OCI-LY3 (cell line): ENCODE data around the gene MB21D2.

Source experiments
- H2AFZ ChIP-seq: fragments of 200-600, 300-600 bp; shearing (Covaris generic); 2 replicates; pipeline ENCODE4 v1.6.0; 2014; ENCODE audit warnings: antibody characterized with exemption, low read depth, low read length
- H3K27ac ChIP-seq: fragments of 200-600, 300-600 bp; sonication (generic); 2 replicates; pipeline ENCODE4 v1.5.1; 2014; ENCODE audit warnings: mild to moderate bottlenecking, low read length, moderate library complexity, mixed read lengths
- H3K27me3 ChIP-seq: fragments of 200-600, 300-600 bp; sonication (generic); 2 replicates; pipeline ENCODE4 v1.6.1; 2014; ENCODE audit warnings: low read depth, low read length, mixed read lengths
- H3K36me3 ChIP-seq: fragments of 200-600, 300-600 bp; sonication (generic); replicated peaks from 2 replicates; pipeline ENCODE3; 2014; ENCODE audit warnings: low read depth, low read length, mixed read lengths
- H3K4me1 ChIP-seq: fragments of 300-600, 200-600 bp; sonication (generic); 2 replicates; pipeline ENCODE4 v1.6.1; 2014; ENCODE audit warnings: low read length, mixed read lengths
- H3K4me2 ChIP-seq: fragments of 200-600, 300-600 bp; sonication (generic); 2 replicates; pipeline ENCODE4 v1.6.1; 2014; ENCODE audit warnings: low read length, mixed read lengths
- H3K4me3 ChIP-seq: fragments of 300-600, 200-600 bp; sonication (generic); 2 replicates; pipeline ENCODE4 v1.5.1; 2014; ENCODE audit warnings: antibody characterized with exemption, mild to moderate bottlenecking, low read length, moderate library complexity
- H3K79me2 ChIP-seq: fragments of 300-600, 200-600 bp; shearing (Covaris generic); 2 replicates; pipeline ENCODE4 v1.6.1; 2014; ENCODE audit warnings: mild to moderate bottlenecking, low read length, mixed read lengths
- H3K9ac ChIP-seq: fragments of 300-600, 200-600 bp; shearing (Covaris generic); 2 replicates; pipeline ENCODE4 v1.6.0; 2014; ENCODE audit warnings: mild to moderate bottlenecking, low read length, moderate library complexity
- H3K9me3 ChIP-seq: fragments of 200-600, 300-600 bp; shearing (Covaris generic); 2 replicates; pipeline ENCODE4 v1.6.1; 2014; ENCODE audit warnings: low read length, mixed read lengths; ENCODE audit not compliant: insufficient read depth
- H4K20me1 ChIP-seq: fragments of 200-600, 300-600 bp; sonication (generic); 2 replicates; pipeline ENCODE4 v1.6.1; 2016; ENCODE audit warnings: low read length, mixed read lengths; ENCODE audit not compliant: insufficient read depth
- EZH2phosphoT487 ChIP-seq: fragments of 200-600 bp; shearing (Covaris generic); IDR thresholded peaks from 2 replicates; pipeline ENCODE4 v1.6.1; 2018; ENCODE audit warnings: antibody characterized with exemption, mixed run types, low read depth
- TF ChIP-seq, protein P1 (sequence below): fragments of 200-600, 300-600 bp; sonication (generic); IDR thresholded peaks from 2 replicates; pipeline ENCODE4 v1.5.1; 2014; ENCODE audit warnings: antibody characterized with exemption, low read length, low read depth

MB21D2 gene

DNA sequence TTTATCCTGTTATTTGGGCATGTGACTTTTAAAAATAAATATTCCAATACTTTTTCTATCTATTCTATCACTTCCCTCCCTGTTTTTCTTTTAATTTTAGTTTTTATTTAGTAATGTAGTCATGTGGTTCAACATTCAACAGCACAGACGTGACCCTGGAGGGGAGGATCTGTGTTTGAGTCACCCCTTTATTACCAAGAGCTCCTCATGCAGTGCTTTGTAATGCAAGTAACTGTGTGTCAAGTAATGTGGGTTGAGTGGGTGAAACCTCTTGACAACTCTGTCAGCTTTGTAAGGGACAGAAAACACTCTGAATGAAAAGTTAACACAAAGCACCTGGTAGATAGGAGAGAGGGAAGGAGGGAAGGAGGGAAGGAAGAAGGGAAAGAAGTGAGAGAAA is 100.6 kb downstream of the MB21D2 start:
- no peaks in the 10 kb centered on the region for H3K9me3 ChIP-seq
- no peak overlapping the region for H3K4me2 ChIP-seq
- H2AFZ ChIP-seq, result no peak overlapping the region
- H3K36me3 ChIP-seq, result no peaks in the 10 kb centered on the region
- no peak overlapping the region for H3K27ac ChIP-seq
- H3K4me3 ChIP-seq, result no peak overlapping the region
- peaks cover 18% of the 10 kb centered on the region for H3K27me3 ChIP-seq
- H4K20me1 ChIP-seq, result no peaks in the 10 kb centered on the region
- H3K79me2 ChIP-seq, result no peaks in the 10 kb centered on the region
- no peak overlapping the region for H3K9ac ChIP-seq
- no peak for TF ChIP-seq EZH2phosphoT487
- TF ChIP-seq, protein P1, sequence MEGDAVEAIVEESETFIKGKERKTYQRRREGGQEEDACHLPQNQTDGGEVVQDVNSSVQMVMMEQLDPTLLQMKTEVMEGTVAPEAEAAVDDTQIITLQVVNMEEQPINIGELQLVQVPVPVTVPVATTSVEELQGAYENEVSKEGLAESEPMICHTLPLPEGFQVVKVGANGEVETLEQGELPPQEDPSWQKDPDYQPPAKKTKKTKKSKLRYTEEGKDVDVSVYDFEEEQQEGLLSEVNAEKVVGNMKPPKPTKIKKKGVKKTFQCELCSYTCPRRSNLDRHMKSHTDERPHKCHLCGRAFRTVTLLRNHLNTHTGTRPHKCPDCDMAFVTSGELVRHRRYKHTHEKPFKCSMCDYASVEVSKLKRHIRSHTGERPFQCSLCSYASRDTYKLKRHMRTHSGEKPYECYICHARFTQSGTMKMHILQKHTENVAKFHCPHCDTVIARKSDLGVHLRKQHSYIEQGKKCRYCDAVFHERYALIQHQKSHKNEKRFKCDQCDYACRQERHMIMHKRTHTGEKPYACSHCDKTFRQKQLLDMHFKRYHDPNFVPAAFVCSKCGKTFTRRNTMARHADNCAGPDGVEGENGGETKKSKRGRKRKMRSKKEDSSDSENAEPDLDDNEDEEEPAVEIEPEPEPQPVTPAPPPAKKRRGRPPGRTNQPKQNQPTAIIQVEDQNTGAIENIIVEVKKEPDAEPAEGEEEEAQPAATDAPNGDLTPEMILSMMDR, result no peak
- H3K4me1 ChIP-seq, result peaks cover 16% of the 10 kb centered on the region

DNA sequence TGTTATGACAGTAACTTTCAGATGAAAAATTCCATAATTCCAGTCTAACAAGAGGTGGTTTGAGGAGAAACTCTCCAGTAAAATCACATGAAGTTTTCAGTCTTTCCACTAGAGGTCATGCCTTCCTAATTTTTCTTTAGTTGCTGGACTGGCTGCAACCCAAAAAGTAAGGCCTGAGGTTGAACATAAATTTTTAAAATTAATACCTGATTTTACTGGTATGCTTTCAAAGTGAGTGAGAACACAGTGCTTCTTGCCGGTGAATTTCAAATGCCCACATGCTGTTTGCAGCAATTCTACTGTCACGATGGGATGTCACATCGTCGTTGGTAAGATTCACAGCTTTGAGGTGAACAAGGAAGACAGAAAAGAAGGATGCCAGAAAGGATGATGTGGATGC is 101.3 kb downstream of the MB21D2 start:
- Histone ChIP-seq H3K9ac (no peak overlapping the region), H3K36me3 (no peaks in the 10 kb centered on the region), H3K4me3 (no peak overlapping the region), H2AFZ (no peak overlapping the region), H3K79me2 (no peaks in the 10 kb centered on the region), H3K4me2 (no peak overlapping the region), H3K27me3 (peaks cover 18% of the 10 kb centered on the region), H4K20me1 (no peaks in the 10 kb centered on the region), H3K4me1 (peaks cover 16% of the 10 kb centered on the region), H3K27ac (no peak overlapping the region), H3K9me3 (no peaks in the 10 kb centered on the region)
- TF ChIP-seq EZH2phosphoT487, result no peak
- TF ChIP-seq, protein P1, result peak; percentile 81

DNA sequence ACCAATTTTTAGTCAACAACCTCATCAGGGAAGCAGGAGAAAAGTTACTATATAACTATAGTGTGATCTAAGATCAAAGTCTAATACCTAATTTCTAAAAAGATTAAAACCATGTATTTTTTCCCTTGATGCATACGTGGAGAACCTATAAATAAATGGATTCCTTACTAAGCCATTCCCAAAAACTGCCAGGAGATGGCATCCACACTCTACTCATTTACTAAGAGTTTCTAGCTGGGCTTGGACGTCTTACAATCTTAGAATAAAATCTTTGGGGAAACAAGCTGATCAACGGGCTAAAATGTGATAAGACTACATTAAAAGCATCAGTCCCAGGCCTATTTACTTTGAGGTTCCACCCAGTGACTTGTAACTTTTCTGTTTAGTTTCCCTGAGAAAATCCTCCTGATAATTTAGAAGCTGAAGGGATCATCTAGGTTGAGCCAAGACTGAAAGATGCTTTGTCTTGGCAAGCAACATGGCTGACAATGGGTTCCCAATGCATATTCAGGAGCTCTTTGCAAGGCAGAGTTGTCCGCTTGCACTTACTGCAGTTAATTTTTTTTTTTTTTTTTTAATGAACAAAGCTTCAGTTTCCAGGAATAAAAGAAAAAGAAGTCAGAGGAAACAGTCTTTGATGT is 104.8 kb downstream of the MB21D2 start:
- Histone ChIP-seq H3K36me3 (no peaks in the 10 kb centered on the region), H2AFZ (0 out of 2 replicates have a peak overlapping the region, but pooled peaks have one; percentile 27), H3K4me1 (no peaks in the 10 kb centered on the region), H3K9me3 (no peaks in the 10 kb centered on the region), H4K20me1 (no peaks in the 10 kb centered on the region), H3K4me3 (no peak overlapping the region), H3K4me2 (peak overlapping the region; percentile 28; the same call in 1 of the 2 replicates), H3K9ac (no peak overlapping the region), H3K27me3 (peaks cover 18% of the 10 kb centered on the region), H3K79me2 (no peaks in the 10 kb centered on the region), H3K27ac (no peak overlapping the region)
- TF ChIP-seq EZH2phosphoT487, result no peak
- TF ChIP-seq, protein P1, result peak; percentile 61

DNA sequence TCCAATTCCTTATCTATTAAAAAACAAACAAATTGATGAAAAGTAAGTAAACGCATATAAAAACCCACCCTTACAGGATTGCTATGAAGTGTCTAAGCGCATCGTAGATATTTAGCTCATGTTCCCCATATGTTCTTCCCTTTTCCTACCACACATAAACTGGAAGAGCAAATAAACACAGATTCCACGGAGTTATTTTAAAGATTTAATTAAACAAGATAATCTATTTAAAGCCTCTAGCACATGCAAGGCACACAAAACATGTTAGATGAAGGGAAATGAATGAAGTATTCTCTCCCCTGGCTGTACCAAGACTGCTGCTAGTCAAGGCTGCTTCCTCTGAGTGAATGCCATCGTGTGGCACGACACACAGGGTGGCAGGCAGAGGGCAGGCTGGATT is 111.9 kb downstream of the MB21D2 start:
- Histone ChIP-seq H3K4me3 (no peak overlapping the region), H4K20me1 (no peaks in the 10 kb centered on the region), H3K27ac (no peak overlapping the region), H3K4me2 (no peak overlapping the region), H3K27me3 (no peaks in the 10 kb centered on the region), H3K9ac (no peak overlapping the region), H2AFZ (no peak overlapping the region), H3K79me2 (no peaks in the 10 kb centered on the region), H3K36me3 (no peaks in the 10 kb centered on the region), H3K9me3 (no peaks in the 10 kb centered on the region), H3K4me1 (no peaks in the 10 kb centered on the region)
- TF ChIP-seq EZH2phosphoT487, result no peak
- TF ChIP-seq, protein P1, result no peak
